ENCODE data around the gene ZBTB43.

ZBTB43 gene

GRCh38 chr9:126832440-126832839 is 27.6 kb downstream of the ZBTB43 start:
- no peak for DNase-seq

GRCh38 chr9:126833020-126833419 is 28.2 kb downstream of the ZBTB43 start:
- DNase-seq, result no peak

- no peak for DNase-seq
These were observed 29.0 kb downstream of the ZBTB43 start for GRCh38 chr9:126833710-126834345.

- DNase-seq, result no peak
These were observed 29.8 kb downstream of the ZBTB43 start for GRCh38 chr9:126834672-126835071.

- DNase-seq, result peak; percentile 42
These were observed 31.4 kb downstream of the ZBTB43 start for GRCh38 chr9:126836216-126836615.

GRCh38 chr9:126838055-126838811 is 33.4 kb downstream of the ZBTB43 start:
- no peak for DNase-seq

GRCh38 chr9:126838895-126839294 is 34.1 kb downstream of the ZBTB43 start:
- no peak for DNase-seq

- DNase-seq, result no peak
These were observed 34.5 kb downstream of the ZBTB43 start for GRCh38 chr9:126839301-126839700.

- DNase-seq, result peak; percentile 48
These were observed 37.5 kb downstream of the ZBTB43 start for GRCh38 chr9:126842220-126842842.

GRCh38 chr9:126842977-126843799 is 38.3 kb downstream of the ZBTB43 start:
- DNase-seq, result no peak

GRCh38 chr9:126844085-126844484 is 39.2 kb downstream of the ZBTB43 start:
- no peak for DNase-seq

GRCh38 chr9:126847051-126847450 is 42.2 kb downstream of the ZBTB43 start:
- no peak for DNase-seq

GRCh38 chr9:126849591-126850225 is 44.9 kb downstream of the ZBTB43 start:
- no peak for DNase-seq

- DNase-seq, result no peak
These were observed 46.5 kb downstream of the ZBTB43 start for GRCh38 chr9:126851286-126851880.

GRCh38 chr9:126852086-126852688 is 47.3 kb downstream of the ZBTB43 start:
- DNase-seq, result no peak

GRCh38 chr9:126853667-126854066 is 48.8 kb downstream of the ZBTB43 start:
- DNase-seq, result no peak

GRCh38 chr9:126854734-126855133 is 49.9 kb downstream of the ZBTB43 start:
- no peak for DNase-seq

- DNase-seq, result no peak
These were observed 51.6 kb downstream of the ZBTB43 start for GRCh38 chr9:126856326-126856877.

- no peak for DNase-seq
These were observed 52.6 kb downstream of the ZBTB43 start for GRCh38 chr9:126857261-126857960.

- DNase-seq, result no peak
These were observed 54.3 kb downstream of the ZBTB43 start for GRCh38 chr9:126859111-126859510.
